HEK293 (cell line): ENCODE measurements around the gene PRX.

Source experiments
- CTCF ChIA-PET: fragments of 350-600 bp; formaldehyde crosslinking; extraction: SDS; loops from one replicate; lab custom pipeline; 2021; ENCODE audit warnings: antibody characterized with exemption; lab: Yijun Ruan, JAX
- POLR2A ChIA-PET: fragments of 300-600 bp; formaldehyde crosslinking; extraction: SDS; loops from one replicate; lab custom pipeline; 2020; ENCODE audit warnings: antibody characterized with exemption, inconsistent platforms; lab: Yijun Ruan, JAX
- H3K27ac ChIP-seq: fragments of 200-500 bp; sonication (Bioruptor generic); 2 replicates; pipeline ENCODE4 v1.5.1; 2014; ENCODE audit warnings: low read depth, low read length, control low read depth, inconsistent platforms; ENCODE audit errors: extremely low read depth
- H3K36me3 ChIP-seq, 2 experiments: fragments of 200-500 bp in 1 of 2; sonication (Bioruptor generic) in 1 of 2; 1 replicate in 1 of 2; 2 replicates in 1 of 2; pipeline ENCODE4 v1.5.1; 2014 to 2017; ENCODE audit warnings: inconsistent platforms in 2 of 2, low read length in 2 of 2; ENCODE audit not compliant: control insufficient read depth in 2 of 2, insufficient read depth in 1 of 2
- H3K4me1 ChIP-seq: fragments of 200-500 bp; sonication (Bioruptor generic); 2 replicates; pipeline ENCODE4 v1.5.1; 2014; ENCODE audit warnings: mild to moderate bottlenecking, low read length, inconsistent platforms; ENCODE audit not compliant: control insufficient read depth, insufficient read depth
- H3K4me3 ChIP-seq: 2 replicates; pipeline ENCODE4 v1.5.1; 2011; ENCODE audit warnings: low read depth, mild to moderate bottlenecking, control low read depth, low read length, moderate library complexity
- H3K9me3 ChIP-seq: fragments of 200-500 bp; sonication (Bioruptor generic); 2 replicates; pipeline ENCODE4 v1.5.1; 2014; ENCODE audit warnings: low read depth, low read length, inconsistent platforms; ENCODE audit not compliant: control insufficient read depth, insufficient read depth
- EGR2 ChIP-seq: fragments of 450-650 bp; formaldehyde crosslinking; IDR thresholded peaks from 2 replicates; pipeline ENCODE4 v1.5.1; 2016; ENCODE audit warnings: low read depth, missing biosample characterization, missing genetic modification characterization
- PRDM1 ChIP-seq: fragments of 450-650 bp; formaldehyde crosslinking; IDR thresholded peaks from 2 replicates; pipeline ENCODE4; 2016; ENCODE audit warnings: missing biosample characterization, missing genetic modification characterization
- ZNF169 ChIP-seq: fragments of 450-650 bp; formaldehyde crosslinking; IDR thresholded peaks from 2 replicates; pipeline ENCODE4 v1.5.1; 2016; ENCODE audit warnings: missing biosample characterization, missing genetic modification characterization
- ZNF223 ChIP-seq: fragments of 450-650 bp; formaldehyde crosslinking; IDR thresholded peaks from 2 replicates; pipeline ENCODE4 v1.5.1; 2016; ENCODE audit warnings: missing biosample characterization, missing genetic modification characterization
- ZNF341 ChIP-seq: fragments of 450-650 bp; formaldehyde crosslinking; IDR thresholded peaks from 2 replicates; pipeline ENCODE4; 2016; ENCODE audit warnings: low read depth, missing biosample characterization, missing genetic modification characterization
- ZNF366 ChIP-seq: fragments of 450-650 bp; formaldehyde crosslinking; conservative IDR thresholded peaks from 2 replicates; pipeline ENCODE4 v1.5.1; 2016; ENCODE audit warnings: missing biosample characterization, missing genetic modification characterization
- ZNF610 ChIP-seq: fragments of 450-650 bp; formaldehyde crosslinking; IDR thresholded peaks from 2 replicates; pipeline ENCODE4 v1.5.1; 2016; ENCODE audit warnings: missing biosample characterization, missing genetic modification characterization, borderline replicate concordance
- ZNF677 ChIP-seq: fragments of 450-650 bp; IDR thresholded peaks from 2 replicates; pipeline ENCODE4 v1.5.0; 2018; ENCODE audit warnings: missing biosample characterization, mild to moderate bottlenecking, missing genetic modification characterization, moderate library complexity
- ZNF707 ChIP-seq: fragments of 450-650 bp; formaldehyde crosslinking; IDR thresholded peaks from 2 replicates; pipeline ENCODE4 v1.5.1; 2016; ENCODE audit warnings: missing biosample characterization, missing genetic modification characterization
- TF ChIP-seq, protein P1 (sequence below): fragments of 450-650 bp; formaldehyde crosslinking; IDR thresholded peaks from 2 replicates; pipeline ENCODE4 v1.5.1; 2016; ENCODE audit warnings: missing biosample characterization, missing genetic modification characterization
- TF ChIP-seq, protein P2 (sequence below): fragments of 450-650 bp; formaldehyde crosslinking; IDR thresholded peaks from 2 replicates; pipeline ENCODE4 v1.5.1; 2016; ENCODE audit warnings: missing biosample characterization, missing genetic modification characterization
- TF ChIP-seq, protein P3 (sequence below): fragments of 450-650 bp; formaldehyde crosslinking; IDR thresholded peaks from 2 replicates; pipeline ENCODE4 v1.5.1; 2016; ENCODE audit warnings: missing biosample characterization, missing genetic modification characterization
- TF ChIP-seq, protein P4 (sequence below): fragments of 450-650 bp; formaldehyde crosslinking; IDR thresholded peaks from 2 replicates; pipeline ENCODE4 v1.5.1; 2017; ENCODE audit warnings: missing biosample characterization, missing genetic modification characterization
- TF ChIP-seq, protein P5 (sequence below): fragments of 450-650 bp; formaldehyde crosslinking; IDR thresholded peaks from 2 replicates; pipeline ENCODE4 v1.5.1; 2016; ENCODE audit warnings: missing biosample characterization, missing genetic modification characterization, borderline replicate concordance
- TF ChIP-seq, protein P6 (sequence below): fragments of 450-650 bp; formaldehyde crosslinking; IDR thresholded peaks from 2 replicates; pipeline ENCODE4 v1.5.1; 2017; ENCODE audit warnings: missing biosample characterization, missing genetic modification characterization
- TF ChIP-seq, protein P7 (sequence below): fragments of 450-650 bp; formaldehyde crosslinking; IDR thresholded peaks from 2 replicates; pipeline ENCODE4 v1.5.1; 2016; ENCODE audit warnings: missing biosample characterization, missing genetic modification characterization
- TF ChIP-seq, protein P8 (sequence below): fragments of 450-650 bp; formaldehyde crosslinking; IDR thresholded peaks from 2 replicates; pipeline ENCODE4 v1.5.0; 2017; ENCODE audit warnings: missing biosample characterization, missing genetic modification characterization, borderline replicate concordance

Gene PRX

DNA sequence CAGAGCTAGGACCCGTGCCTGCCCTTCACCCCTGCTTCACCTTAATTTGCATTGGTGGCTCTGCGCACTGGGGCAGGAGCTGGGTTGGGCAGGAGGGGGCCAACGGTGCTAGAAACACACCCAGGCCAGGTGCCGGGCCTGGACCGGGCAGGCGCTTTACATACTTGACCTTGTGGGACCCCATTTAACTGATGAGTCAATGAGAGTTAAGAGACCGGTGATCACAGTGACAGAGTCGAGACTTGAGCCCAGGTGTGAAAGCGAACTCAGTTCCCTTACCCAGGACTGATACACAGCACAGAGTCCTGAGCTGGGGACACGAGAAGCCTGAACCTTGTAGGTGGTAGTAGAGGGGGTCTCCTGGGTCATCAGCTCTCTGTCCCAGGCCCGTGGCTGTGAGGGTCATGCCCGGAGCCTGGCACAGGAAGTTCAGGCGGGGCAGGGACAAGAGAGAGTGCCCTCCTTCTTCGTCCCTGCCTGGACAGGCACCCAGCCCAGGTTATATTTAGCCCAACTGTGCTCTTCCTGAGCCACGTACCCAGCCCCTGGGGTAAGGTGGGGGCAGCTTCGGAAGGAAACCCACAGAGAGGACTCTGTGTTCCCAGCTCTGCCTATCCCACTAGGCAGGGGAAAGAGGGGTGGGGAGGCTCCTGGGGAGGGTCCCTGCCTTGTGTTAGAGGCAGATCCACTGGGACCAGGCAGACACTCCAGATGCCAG, 1.9 kb downstream of the PRX start:
- Histone ChIP-seq H3K36me3 (no peaks in the 10 kb centered on the region), H3K4me1 (no peaks in the 10 kb centered on the region), H3K27ac (no peak overlapping the region), H3K9me3 (no peaks in the 10 kb centered on the region), H3K4me3 (no peak overlapping the region)
- ChIA-PET POLR2A (interaction anchor here (0.6 to 5.5 kb wide), 5 partner anchors 10 to 51 kb away, joined by 3 to 38 read pairs (median 4); partner anchors contain the start of gene SERTAD1), CTCF (interaction anchor here (0.7 to 4.4 kb wide), 4 partner anchors 9 to 53 kb away, joined by 3 to 37 read pairs (median 6); no protein-coding TSS in a partner anchor)
- TF ChIP-seq, protein P1, sequence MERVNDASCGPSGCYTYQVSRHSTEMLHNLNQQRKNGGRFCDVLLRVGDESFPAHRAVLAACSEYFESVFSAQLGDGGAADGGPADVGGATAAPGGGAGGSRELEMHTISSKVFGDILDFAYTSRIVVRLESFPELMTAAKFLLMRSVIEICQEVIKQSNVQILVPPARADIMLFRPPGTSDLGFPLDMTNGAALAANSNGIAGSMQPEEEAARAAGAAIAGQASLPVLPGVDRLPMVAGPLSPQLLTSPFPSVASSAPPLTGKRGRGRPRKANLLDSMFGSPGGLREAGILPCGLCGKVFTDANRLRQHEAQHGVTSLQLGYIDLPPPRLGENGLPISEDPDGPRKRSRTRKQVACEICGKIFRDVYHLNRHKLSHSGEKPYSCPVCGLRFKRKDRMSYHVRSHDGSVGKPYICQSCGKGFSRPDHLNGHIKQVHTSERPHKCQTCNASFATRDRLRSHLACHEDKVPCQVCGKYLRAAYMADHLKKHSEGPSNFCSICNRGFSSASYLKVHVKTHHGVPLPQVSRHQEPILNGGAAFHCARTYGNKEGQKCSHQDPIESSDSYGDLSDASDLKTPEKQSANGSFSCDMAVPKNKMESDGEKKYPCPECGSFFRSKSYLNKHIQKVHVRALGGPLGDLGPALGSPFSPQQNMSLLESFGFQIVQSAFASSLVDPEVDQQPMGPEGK, result 0 out of 2 replicates have a peak, but pooled peaks have one; percentile 27
- TF ChIP-seq, protein P2, sequence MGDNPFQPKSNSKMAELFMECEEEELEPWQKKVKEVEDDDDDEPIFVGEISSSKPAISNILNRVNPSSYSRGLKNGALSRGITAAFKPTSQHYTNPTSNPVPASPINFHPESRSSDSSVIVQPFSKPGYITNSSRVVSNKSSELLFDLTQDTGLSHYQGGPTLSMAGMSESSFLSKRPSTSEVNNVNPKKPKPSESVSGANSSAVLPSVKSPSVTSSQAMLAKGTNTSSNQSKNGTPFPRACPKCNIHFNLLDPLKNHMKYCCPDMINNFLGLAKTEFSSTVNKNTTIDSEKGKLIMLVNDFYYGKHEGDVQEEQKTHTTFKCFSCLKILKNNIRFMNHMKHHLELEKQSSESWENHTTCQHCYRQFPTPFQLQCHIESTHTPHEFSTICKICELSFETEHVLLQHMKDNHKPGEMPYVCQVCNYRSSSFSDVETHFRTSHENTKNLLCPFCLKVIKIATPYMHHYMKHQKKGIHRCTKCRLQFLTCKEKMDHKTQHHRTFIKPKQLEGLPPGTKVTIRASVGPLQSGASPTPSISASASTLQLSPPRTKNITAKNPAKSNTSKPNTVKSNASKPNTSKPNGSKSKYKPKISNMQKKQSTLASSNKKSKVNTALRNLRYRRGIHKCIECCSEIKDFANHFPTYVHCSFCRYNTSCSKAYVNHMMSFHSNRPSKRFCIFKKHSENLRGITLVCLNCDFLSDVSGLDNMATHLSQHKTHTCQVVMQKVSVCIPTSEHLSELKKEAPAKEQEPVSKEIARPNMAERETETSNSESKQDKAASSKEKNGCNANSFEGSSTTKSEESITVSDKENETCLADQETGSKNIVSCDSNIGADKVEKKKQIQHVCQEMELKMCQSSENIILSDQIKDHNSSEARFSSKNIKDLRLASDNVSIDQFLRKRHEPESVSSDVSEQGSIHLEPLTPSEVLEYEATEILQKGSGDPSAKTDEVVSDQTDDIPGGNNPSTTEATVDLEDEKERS (tag by site-specific recombination), result no peak
- TF ChIP-seq, protein P3, sequence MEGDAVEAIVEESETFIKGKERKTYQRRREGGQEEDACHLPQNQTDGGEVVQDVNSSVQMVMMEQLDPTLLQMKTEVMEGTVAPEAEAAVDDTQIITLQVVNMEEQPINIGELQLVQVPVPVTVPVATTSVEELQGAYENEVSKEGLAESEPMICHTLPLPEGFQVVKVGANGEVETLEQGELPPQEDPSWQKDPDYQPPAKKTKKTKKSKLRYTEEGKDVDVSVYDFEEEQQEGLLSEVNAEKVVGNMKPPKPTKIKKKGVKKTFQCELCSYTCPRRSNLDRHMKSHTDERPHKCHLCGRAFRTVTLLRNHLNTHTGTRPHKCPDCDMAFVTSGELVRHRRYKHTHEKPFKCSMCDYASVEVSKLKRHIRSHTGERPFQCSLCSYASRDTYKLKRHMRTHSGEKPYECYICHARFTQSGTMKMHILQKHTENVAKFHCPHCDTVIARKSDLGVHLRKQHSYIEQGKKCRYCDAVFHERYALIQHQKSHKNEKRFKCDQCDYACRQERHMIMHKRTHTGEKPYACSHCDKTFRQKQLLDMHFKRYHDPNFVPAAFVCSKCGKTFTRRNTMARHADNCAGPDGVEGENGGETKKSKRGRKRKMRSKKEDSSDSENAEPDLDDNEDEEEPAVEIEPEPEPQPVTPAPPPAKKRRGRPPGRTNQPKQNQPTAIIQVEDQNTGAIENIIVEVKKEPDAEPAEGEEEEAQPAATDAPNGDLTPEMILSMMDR (tag by site-specific recombination), result no peak
- TF ChIP-seq EGR2 (tag by site-specific recombination), result no peak

DNA sequence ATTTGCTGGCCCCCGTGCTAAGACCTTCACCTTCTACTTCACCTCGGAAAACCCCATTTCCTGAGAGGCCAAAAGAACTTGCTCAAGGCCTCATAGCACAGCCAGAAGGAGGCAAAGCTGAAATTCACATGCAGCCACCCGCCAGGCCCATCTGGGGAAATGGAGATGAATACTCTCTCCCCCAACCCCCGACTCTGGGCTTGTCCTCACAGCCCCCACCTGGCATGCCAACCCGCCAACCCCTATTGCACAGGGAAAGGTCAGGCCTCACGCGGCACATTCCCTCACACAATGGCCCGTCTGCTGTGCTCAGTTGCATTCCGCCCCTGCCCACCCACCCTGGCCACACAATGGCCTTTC, 3.2 kb downstream of the PRX start:
- Histone ChIP-seq H3K9me3 (no peaks in the 10 kb centered on the region), H3K4me3 (no peak overlapping the region), H3K27ac (no peak overlapping the region), H3K36me3 (no peaks in the 10 kb centered on the region), H3K4me1 (no peaks in the 10 kb centered on the region)
- ChIA-PET CTCF (interaction anchor here (0.5 to 4.4 kb wide), 4 partner anchors 11 to 111 kb away, joined by 4 to 37 read pairs (median 6); no protein-coding TSS in a partner anchor), POLR2A (interaction anchor here (1.2 kb wide), 1 partner anchor 44 kb away, joined by 3 read pairs; no protein-coding TSS in a partner anchor)
- TF ChIP-seq ZNF610 (tag by site-specific recombination) (no peak), PRDM1 (tag by site-specific recombination) (no peak), ZNF677 (tag by site-specific recombination) (no peak), ZNF169 (tag by site-specific recombination) (no peak), ZNF223 (tag by site-specific recombination) (no peak), ZNF707 (tag by site-specific recombination) (no peak), ZNF366 (no peak), ZNF341 (tag by site-specific recombination) (no peak)
- TF ChIP-seq, protein P4, sequence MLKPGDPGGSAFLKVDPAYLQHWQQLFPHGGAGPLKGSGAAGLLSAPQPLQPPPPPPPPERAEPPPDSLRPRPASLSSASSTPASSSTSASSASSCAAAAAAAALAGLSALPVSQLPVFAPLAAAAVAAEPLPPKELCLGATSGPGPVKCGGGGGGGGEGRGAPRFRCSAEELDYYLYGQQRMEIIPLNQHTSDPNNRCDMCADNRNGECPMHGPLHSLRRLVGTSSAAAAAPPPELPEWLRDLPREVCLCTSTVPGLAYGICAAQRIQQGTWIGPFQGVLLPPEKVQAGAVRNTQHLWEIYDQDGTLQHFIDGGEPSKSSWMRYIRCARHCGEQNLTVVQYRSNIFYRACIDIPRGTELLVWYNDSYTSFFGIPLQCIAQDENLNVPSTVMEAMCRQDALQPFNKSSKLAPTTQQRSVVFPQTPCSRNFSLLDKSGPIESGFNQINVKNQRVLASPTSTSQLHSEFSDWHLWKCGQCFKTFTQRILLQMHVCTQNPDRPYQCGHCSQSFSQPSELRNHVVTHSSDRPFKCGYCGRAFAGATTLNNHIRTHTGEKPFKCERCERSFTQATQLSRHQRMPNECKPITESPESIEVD, result no peak
- TF ChIP-seq, protein P5, sequence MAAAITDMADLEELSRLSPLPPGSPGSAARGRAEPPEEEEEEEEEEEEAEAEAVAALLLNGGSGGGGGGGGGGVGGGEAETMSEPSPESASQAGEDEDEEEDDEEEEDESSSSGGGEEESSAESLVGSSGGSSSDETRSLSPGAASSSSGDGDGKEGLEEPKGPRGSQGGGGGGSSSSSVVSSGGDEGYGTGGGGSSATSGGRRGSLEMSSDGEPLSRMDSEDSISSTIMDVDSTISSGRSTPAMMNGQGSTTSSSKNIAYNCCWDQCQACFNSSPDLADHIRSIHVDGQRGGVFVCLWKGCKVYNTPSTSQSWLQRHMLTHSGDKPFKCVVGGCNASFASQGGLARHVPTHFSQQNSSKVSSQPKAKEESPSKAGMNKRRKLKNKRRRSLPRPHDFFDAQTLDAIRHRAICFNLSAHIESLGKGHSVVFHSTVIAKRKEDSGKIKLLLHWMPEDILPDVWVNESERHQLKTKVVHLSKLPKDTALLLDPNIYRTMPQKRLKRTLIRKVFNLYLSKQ (tag by site-specific recombination), result no peak
- TF ChIP-seq, protein P6, sequence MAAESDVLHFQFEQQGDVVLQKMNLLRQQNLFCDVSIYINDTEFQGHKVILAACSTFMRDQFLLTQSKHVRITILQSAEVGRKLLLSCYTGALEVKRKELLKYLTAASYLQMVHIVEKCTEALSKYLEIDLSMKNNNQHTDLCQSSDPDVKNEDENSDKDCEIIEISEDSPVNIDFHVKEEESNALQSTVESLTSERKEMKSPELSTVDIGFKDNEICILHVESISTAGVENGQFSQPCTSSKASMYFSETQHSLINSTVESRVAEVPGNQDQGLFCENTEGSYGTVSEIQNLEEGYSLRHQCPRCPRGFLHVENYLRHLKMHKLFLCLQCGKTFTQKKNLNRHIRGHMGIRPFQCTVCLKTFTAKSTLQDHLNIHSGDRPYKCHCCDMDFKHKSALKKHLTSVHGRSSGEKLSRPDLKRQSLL (tag by site-specific recombination), result no peak
- TF ChIP-seq, protein P7, sequence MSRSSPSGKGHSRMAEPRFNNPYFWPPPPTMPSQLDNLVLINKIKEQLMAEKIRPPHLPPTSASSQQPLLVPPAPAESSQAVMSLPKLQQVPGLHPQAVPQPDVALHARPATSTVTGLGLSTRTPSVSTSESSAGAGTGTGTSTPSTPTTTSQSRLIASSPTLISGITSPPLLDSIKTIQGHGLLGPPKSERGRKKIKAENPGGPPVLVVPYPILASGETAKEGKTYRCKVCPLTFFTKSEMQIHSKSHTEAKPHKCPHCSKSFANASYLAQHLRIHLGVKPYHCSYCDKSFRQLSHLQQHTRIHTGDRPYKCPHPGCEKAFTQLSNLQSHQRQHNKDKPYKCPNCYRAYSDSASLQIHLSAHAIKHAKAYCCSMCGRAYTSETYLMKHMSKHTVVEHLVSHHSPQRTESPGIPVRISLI (tag by site-specific recombination), result no peak
- TF ChIP-seq, protein P8, sequence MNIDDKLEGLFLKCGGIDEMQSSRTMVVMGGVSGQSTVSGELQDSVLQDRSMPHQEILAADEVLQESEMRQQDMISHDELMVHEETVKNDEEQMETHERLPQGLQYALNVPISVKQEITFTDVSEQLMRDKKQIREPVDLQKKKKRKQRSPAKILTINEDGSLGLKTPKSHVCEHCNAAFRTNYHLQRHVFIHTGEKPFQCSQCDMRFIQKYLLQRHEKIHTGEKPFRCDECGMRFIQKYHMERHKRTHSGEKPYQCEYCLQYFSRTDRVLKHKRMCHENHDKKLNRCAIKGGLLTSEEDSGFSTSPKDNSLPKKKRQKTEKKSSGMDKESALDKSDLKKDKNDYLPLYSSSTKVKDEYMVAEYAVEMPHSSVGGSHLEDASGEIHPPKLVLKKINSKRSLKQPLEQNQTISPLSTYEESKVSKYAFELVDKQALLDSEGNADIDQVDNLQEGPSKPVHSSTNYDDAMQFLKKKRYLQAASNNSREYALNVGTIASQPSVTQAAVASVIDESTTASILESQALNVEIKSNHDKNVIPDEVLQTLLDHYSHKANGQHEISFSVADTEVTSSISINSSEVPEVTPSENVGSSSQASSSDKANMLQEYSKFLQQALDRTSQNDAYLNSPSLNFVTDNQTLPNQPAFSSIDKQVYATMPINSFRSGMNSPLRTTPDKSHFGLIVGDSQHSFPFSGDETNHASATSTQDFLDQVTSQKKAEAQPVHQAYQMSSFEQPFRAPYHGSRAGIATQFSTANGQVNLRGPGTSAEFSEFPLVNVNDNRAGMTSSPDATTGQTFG (tag by site-specific recombination), result no peak
